ENCODE measurements around the gene GGT1. TPM values are rescaled to one million over a fixed set of nuclear protein-coding genes. Genes with fewer than 3 reads are reported as not detected.
A peak's percentile ranks its signal among the peaks of the same experiment; 100 is the strongest.
"Not testable (repeated sequence)": the region's sequence is repeated elsewhere in the genome, so short reads cannot be mapped to it uniquely, and the experiment has no call there.

The GGT1 gene
- total RNA-seq, 2 experiments from 2014 or later = 32.4 to 34.9 TPM

GRCh38 chr22:24633231-24634023 is 30.4 kb downstream of the GGT1 start:
- POLR2A ChIA-PET; H3K27me3 Mint-ChIP-seq; H3K9me3 Mint-ChIP-seq (ENCODE audit: low read depth); DNase-seq; CTCF ChIA-PET; ATAC-seq; H3K4me3 Mint-ChIP-seq; H3K36me3 Mint-ChIP-seq (ENCODE audit: low read depth): not testable (repeated sequence)
- peak overlapping the region; percentile 59 for H3K27ac Mint-ChIP-seq
- intact Hi-C loops (cut with DNase I, micrococcal nuclease) = loop anchor here in 1 of 2 experiments (5.0 kb wide), 1 partner anchor 124 kb away; no protein-coding TSS in a partner anchor
- H3K4me1 Mint-ChIP-seq = peaks cover 17% of the 10 kb centered on the region

GRCh38 chr22:24634776-24635389 is 31.9 kb downstream of the GGT1 start:
- intact Hi-C loops (cut with DNase I, micrococcal nuclease) = loop anchor here in 1 of 2 experiments (5.0 kb wide), 1 partner anchor 122 kb away; no protein-coding TSS in a partner anchor
- ATAC-seq; H3K27ac Mint-ChIP-seq; H3K9me3 Mint-ChIP-seq (ENCODE audit: low read depth); H3K27me3 Mint-ChIP-seq; H3K36me3 Mint-ChIP-seq (ENCODE audit: low read depth); POLR2A ChIA-PET: not testable (repeated sequence)
- H3K4me1 Mint-ChIP-seq = peaks cover 17% of the 10 kb centered on the region
- peak overlapping the region; percentile 55 for H3K4me3 Mint-ChIP-seq
- CTCF ChIA-PET = interaction anchor here (0.7 kb wide), 2 partner anchors 135 to 423 kb away, joined by 3 read pairs; no protein-coding TSS in a partner anchor
- DNase-seq = peak; percentile 24

- peaks cover 17% of the 10 kb centered on the region for H3K4me1 Mint-ChIP-seq
- POLR2A ChIA-PET; H3K36me3 Mint-ChIP-seq (ENCODE audit: low read depth): not testable (repeated sequence)
Measured at GRCh38 chr22:24636513-24636912, 33.5 kb downstream of the GGT1 start.

GRCh38 chr22:24642307-24642706 is 39.3 kb downstream of the GGT1 start:
- CTCF ChIA-PET; H3K27ac Mint-ChIP-seq; H3K9me3 Mint-ChIP-seq (ENCODE audit: low read depth); ATAC-seq; H3K27me3 Mint-ChIP-seq; H3K4me1 Mint-ChIP-seq; H3K4me3 Mint-ChIP-seq; intact Hi-C loops (cut with DNase I, micrococcal nuclease); POLR2A ChIA-PET; H3K36me3 Mint-ChIP-seq (ENCODE audit: low read depth); DNase-seq: not testable (repeated sequence)

More at GRCh38 chr22:24636513-24636912, 33.5 kb downstream of the GGT1 start:
- H3K27ac Mint-ChIP-seq; H3K27me3 Mint-ChIP-seq; ATAC-seq; DNase-seq; H3K4me3 Mint-ChIP-seq; intact Hi-C loops (cut with DNase I, micrococcal nuclease); CTCF ChIA-PET; H3K9me3 Mint-ChIP-seq (ENCODE audit: low read depth): not testable (repeated sequence)

- H3K4me3 Mint-ChIP-seq; intact Hi-C loops (cut with DNase I, micrococcal nuclease); H3K36me3 Mint-ChIP-seq (ENCODE audit: low read depth); DNase-seq; CTCF ChIA-PET; H3K9me3 Mint-ChIP-seq (ENCODE audit: low read depth); H3K4me1 Mint-ChIP-seq; H3K27me3 Mint-ChIP-seq; POLR2A ChIA-PET; ATAC-seq; H3K27ac Mint-ChIP-seq: not testable (repeated sequence)
Measured at GRCh38 chr22:24644409-24644808, 41.4 kb downstream of the GGT1 start.

- H3K4me1 Mint-ChIP-seq; CTCF ChIA-PET; H3K36me3 Mint-ChIP-seq (ENCODE audit: low read depth); H3K9me3 Mint-ChIP-seq (ENCODE audit: low read depth); DNase-seq; H3K27ac Mint-ChIP-seq; POLR2A ChIA-PET; ATAC-seq; H3K27me3 Mint-ChIP-seq; H3K4me3 Mint-ChIP-seq: not testable (repeated sequence)
- intact Hi-C loops (cut with DNase I, micrococcal nuclease) = loop anchor here in 1 of 2 experiments (5.0 kb wide), 1 partner anchor 112 kb away; no protein-coding TSS in a partner anchor
Measured at GRCh38 chr22:24645408-24646399, 42.7 kb downstream of the GGT1 start.

GRCh38 chr22:24646756-24647155 is 43.8 kb downstream of the GGT1 start:
- ATAC-seq; H3K4me1 Mint-ChIP-seq; DNase-seq; POLR2A ChIA-PET; H3K4me3 Mint-ChIP-seq; H3K27me3 Mint-ChIP-seq; H3K9me3 Mint-ChIP-seq (ENCODE audit: low read depth); CTCF ChIA-PET; H3K27ac Mint-ChIP-seq; H3K36me3 Mint-ChIP-seq (ENCODE audit: low read depth): not testable (repeated sequence)
- intact Hi-C loops (cut with DNase I, micrococcal nuclease) = loop anchor here in 1 of 2 experiments (5.0 kb wide), 1 partner anchor 111 kb away; no protein-coding TSS in a partner anchor

- intact Hi-C loops (cut with DNase I, micrococcal nuclease) = loop anchor here in 1 of 2 experiments (5.0 kb wide), 1 partner anchor 108 kb away; no protein-coding TSS in a partner anchor
- H3K9me3 Mint-ChIP-seq (ENCODE audit: low read depth); POLR2A ChIA-PET; CTCF ChIA-PET; H3K36me3 Mint-ChIP-seq (ENCODE audit: low read depth); H3K4me3 Mint-ChIP-seq; H3K4me1 Mint-ChIP-seq; DNase-seq; H3K27me3 Mint-ChIP-seq; H3K27ac Mint-ChIP-seq; ATAC-seq: not testable (repeated sequence)
Measured at GRCh38 chr22:24649371-24649770, 46.4 kb downstream of the GGT1 start.

GRCh38 chr22:24650884-24651283 is 47.9 kb downstream of the GGT1 start:
- POLR2A ChIA-PET; CTCF ChIA-PET; H3K4me1 Mint-ChIP-seq; H3K27ac Mint-ChIP-seq; H3K27me3 Mint-ChIP-seq; ATAC-seq; intact Hi-C loops (cut with DNase I, micrococcal nuclease); H3K36me3 Mint-ChIP-seq (ENCODE audit: low read depth); H3K9me3 Mint-ChIP-seq (ENCODE audit: low read depth); H3K4me3 Mint-ChIP-seq: not testable (repeated sequence)
- DNase-seq = peak; percentile 83

- H3K27ac Mint-ChIP-seq; intact Hi-C loops (cut with DNase I, micrococcal nuclease); H3K27me3 Mint-ChIP-seq: not testable (repeated sequence)
Measured at GRCh38 chr22:24665395-24665794, 62.4 kb downstream of the GGT1 start.

GRCh38 chr22:24667904-24668303 is 64.9 kb downstream of the GGT1 start:
- H3K27me3 Mint-ChIP-seq; H3K36me3 Mint-ChIP-seq (ENCODE audit: low read depth); H3K4me1 Mint-ChIP-seq; H3K27ac Mint-ChIP-seq; H3K9me3 Mint-ChIP-seq (ENCODE audit: low read depth); POLR2A ChIA-PET; H3K4me3 Mint-ChIP-seq; CTCF ChIA-PET; DNase-seq; ATAC-seq; intact Hi-C loops (cut with DNase I, micrococcal nuclease): not testable (repeated sequence)

More at GRCh38 chr22:24665395-24665794, 62.4 kb downstream of the GGT1 start:
- H3K4me3 Mint-ChIP-seq; H3K9me3 Mint-ChIP-seq (ENCODE audit: low read depth); H3K36me3 Mint-ChIP-seq (ENCODE audit: low read depth); H3K4me1 Mint-ChIP-seq; DNase-seq; CTCF ChIA-PET; POLR2A ChIA-PET; ATAC-seq: not testable (repeated sequence)
